IMR-90 (cell line): ENCODE measurements around the gene TSHZ1. TPM values are rescaled to one million over a fixed set of nuclear protein-coding genes. Genes with fewer than 3 reads are reported as not detected.
A peak's percentile ranks its signal among the peaks of the same experiment; 100 is the strongest.

Experiments used
- ATAC-seq: fragments of 200-7000 bp; cut with Tn5 transposase; 2 replicates; pipeline ENCODE4 v1.9.1; 2020; ENCODE audit warnings: low read depth, mild to moderate bottlenecking, moderate library complexity
- BruUV-seq: library from RNA; stranded (reverse); fragments of 400-500 nt; replicated peaks from 2 replicates; lab custom pipeline; 2021; lab: Mats Ljungman, UMichigan
- CTCF ChIA-PET: fragments of 300-600 bp; formaldehyde crosslinking; extraction: SDS; loops from one replicate; lab custom pipeline; 2021; ENCODE audit warnings: antibody characterized with exemption; lab: Yijun Ruan, JAX
- POLR2A ChIA-PET: fragments of 300-600 bp; sonication (Branson Sonifier 250); formaldehyde crosslinking; loops from one replicate; lab custom pipeline; 2022; ENCODE audit warnings: antibody characterized with exemption; ENCODE audit not compliant: unreplicated experiment; lab: Charles Lee
- DNase-seq: peaks from one replicate; pipeline ENCODE4 v3.0.0; 2013
- H2AFZ ChIP-seq: replicated peaks from 2 replicates; pipeline ENCODE3; 2013; ENCODE audit warnings: low read length, mild to moderate bottlenecking; ENCODE audit not compliant: poor library complexity
- H2AK5ac ChIP-seq: 2 replicates; pipeline ENCODE4 v1.6.1; 2013; ENCODE audit warnings: low read depth, low read length, inconsistent platforms
- H2AK9ac ChIP-seq: replicated peaks from 2 replicates; pipeline ENCODE3; 2013; ENCODE audit warnings: mild to moderate bottlenecking, low read depth, low read length, moderate library complexity; ENCODE audit not compliant: poor library complexity
- H2BK120ac ChIP-seq: 2 replicates; pipeline ENCODE4 v1.6.1; 2013; ENCODE audit warnings: low read depth, low read length, inconsistent platforms
- H2BK15ac ChIP-seq: 3 replicates; pipeline ENCODE4 v1.6.1; 2013; ENCODE audit warnings: low read depth, low read length, inconsistent platforms
- H2BK20ac ChIP-seq: 2 replicates; pipeline ENCODE4 v1.6.1; 2013; ENCODE audit warnings: low read depth, mild to moderate bottlenecking, inconsistent platforms, low read length, moderate library complexity
- H2BK5ac ChIP-seq: 2 replicates; pipeline ENCODE4 v1.6.1; 2013; ENCODE audit warnings: mild to moderate bottlenecking, low read depth, low read length, inconsistent platforms; ENCODE audit not compliant: poor library complexity, severe bottlenecking
- H3K14ac ChIP-seq: replicated peaks from 2 replicates; pipeline ENCODE4 v1.6.1; 2013; ENCODE audit warnings: low read depth, low read length, inconsistent platforms
- H3K18ac ChIP-seq: 2 replicates; pipeline ENCODE4 v1.6.1; 2013; ENCODE audit warnings: low read depth, low read length, control low read depth
- H3K23ac ChIP-seq: 2 replicates; pipeline ENCODE4 v1.6.1; 2013; ENCODE audit warnings: low read depth, low read length, inconsistent platforms
- H3K27ac ChIP-seq: 2 replicates; pipeline ENCODE4 v1.5.1; 2013; ENCODE audit warnings: mild to moderate bottlenecking, control low read depth, low read length; ENCODE audit not compliant: insufficient read depth
- H3K27me3 ChIP-seq: 2 replicates; pipeline ENCODE4 v1.6.1; 2013; ENCODE audit warnings: low read length; ENCODE audit not compliant: control insufficient read depth, insufficient read depth
- H3K36me3 ChIP-seq: 2 replicates; pipeline ENCODE4 v1.6.1; 2013; ENCODE audit warnings: low read length, mixed read lengths; ENCODE audit not compliant: control insufficient read depth, insufficient read depth
- H3K4ac ChIP-seq: 2 replicates; pipeline ENCODE4 v1.6.1; 2013; ENCODE audit warnings: low read depth, low read length, inconsistent platforms
- H3K4me1 ChIP-seq: 2 replicates; pipeline ENCODE4 v1.6.1; 2013; ENCODE audit warnings: low read length, mixed read lengths; ENCODE audit not compliant: control insufficient read depth, insufficient read depth
- H3K4me2 ChIP-seq: 2 replicates; pipeline ENCODE4 v1.6.1; 2013; ENCODE audit warnings: low read depth, mild to moderate bottlenecking, control low read depth, low read length, moderate library complexity
- H3K4me3 ChIP-seq: 2 replicates; pipeline ENCODE4 v1.5.1; 2013; ENCODE audit warnings: low read depth, mild to moderate bottlenecking, control low read depth, low read length, moderate library complexity; ENCODE audit not compliant: insufficient read depth
- H3K56ac ChIP-seq: 2 replicates; pipeline ENCODE4 v1.6.1; 2013; ENCODE audit warnings: low read length, inconsistent platforms; ENCODE audit not compliant: insufficient read depth; ENCODE audit errors: extremely low read depth
- H3K79me1 ChIP-seq, 2 experiments: 2 replicates each; pipeline ENCODE4 v1.6.1; 2013; ENCODE audit warnings: low read length in 2 of 2, inconsistent platforms in 1 of 2, low read depth in 1 of 2
- H3K9ac ChIP-seq: 2 replicates; pipeline ENCODE4 v1.6.1; 2013; ENCODE audit warnings: low read depth, low read length, control low read depth
- H3K9me1 ChIP-seq: 2 replicates; pipeline ENCODE4 v1.6.1; 2013; ENCODE audit warnings: low read length, inconsistent platforms; ENCODE audit not compliant: insufficient read depth
- H3K9me3 ChIP-seq: 2 replicates; pipeline ENCODE4 v1.6.1; 2013; ENCODE audit warnings: low read length; ENCODE audit not compliant: control insufficient read depth, insufficient read depth
- H4K20me1 ChIP-seq: 2 replicates; pipeline ENCODE4 v1.6.1; 2013; ENCODE audit warnings: low read length, inconsistent platforms; ENCODE audit not compliant: insufficient read depth
- H4K5ac ChIP-seq: 2 replicates; pipeline ENCODE4 v1.6.1; 2013; ENCODE audit warnings: mild to moderate bottlenecking, low read depth, low read length, control low read depth
- H4K8ac ChIP-seq, 2 experiments: 2 replicates each; pipeline ENCODE4 v1.6.1; 2013; ENCODE audit warnings: low read depth in 2 of 2, low read length in 2 of 2, control low read depth in 1 of 2, inconsistent platforms in 1 of 2
- H4K91ac ChIP-seq: 2 replicates; pipeline ENCODE4 v1.6.1; 2013; ENCODE audit warnings: low read depth, low read length, inconsistent platforms; ENCODE audit not compliant: insufficient read depth
- BHLHE40 ChIP-seq: fragments of 150-350 bp; IDR thresholded peaks from 2 replicates; pipeline ENCODE4 v1.6.1; 2016; ENCODE audit warnings: mild to moderate bottlenecking, low read depth, low read length
- CEBPB ChIP-seq: IDR thresholded peaks from 2 replicates; pipeline ENCODE4 v1.6.1; 2012; ENCODE audit warnings: low read depth, low read length, improper control_type of control experiment
- FOS ChIP-seq: fragments of 150-350 bp; IDR thresholded peaks from 2 replicates; pipeline ENCODE4 v1.6.1; 2016; ENCODE audit warnings: low read depth, low read length
- MAZ ChIP-seq: IDR thresholded peaks from 2 replicates; pipeline ENCODE4 v1.6.1; 2012; ENCODE audit warnings: low read depth, mild to moderate bottlenecking, low read length, improper control_type of control experiment, moderate library complexity, borderline replicate concordance
- MXI1 ChIP-seq: IDR thresholded peaks from 2 replicates; pipeline ENCODE4 v1.6.1; 2012; ENCODE audit warnings: low read depth, mild to moderate bottlenecking, low read length, moderate library complexity, borderline replicate concordance
- RCOR1 ChIP-seq: IDR thresholded peaks from 2 replicates; pipeline ENCODE4 v1.6.1; 2012; ENCODE audit warnings: mild to moderate bottlenecking, low read length, improper control_type of control experiment; ENCODE audit not compliant: insufficient replicate concordance
- RFX5 ChIP-seq: IDR thresholded peaks from 2 replicates; pipeline ENCODE4 v1.8.0; 2012; ENCODE audit warnings: low read depth, mild to moderate bottlenecking, low read length, moderate library complexity
- WGBS, 2 experiments: methylation state at CpG; one replicate each; pipeline versions ENCODE4 v1.1.5 to v1.1.7; 2013; ENCODE audit warnings: missing lambda C conversion rate in 2 of 2; ENCODE audit not compliant: insufficient read length in 1 of 2; ENCODE audit errors: extremely low coverage in 2 of 2; 5-methylcytosine and 5-hydroxymethylcytosine counted together
- dilution Hi-C: fragments of 300-500 bp; cut with HindIII; formaldehyde crosslinking; loops from one replicate; pipeline ENCODE4 v1.14.3; 2018; ENCODE audit warnings: low sequenced_read_pairs; ENCODE audit not compliant: unreplicated experiment
- in situ Hi-C: fragments of 300-500 bp; cut with MboI; formaldehyde crosslinking; loops from 3 replicates; pipeline ENCODE4 v1.14.3; 2019; ENCODE audit warnings: low sequenced_read_pairs, inconsistent platforms, mixed read lengths
- intact Hi-C: fragments of 100-400 bp; cut with micrococcal nuclease; formaldehyde crosslinking; loops from 2 replicates; pipeline ENCODE4 v1.10.0; 2022
- polyA plus RNA-seq, 3 experiments: library from polyadenylated mRNA; depleted of rRNA; stranded (reverse); fragments of >200 nt; gene quantifications; 2 replicates each; pipeline ENCODE4 v1.2.3, GENCODE V29; 2012; ENCODE audit warnings: low replicate concordance in 1 of 3
- total RNA-seq: library from RNA; depleted of rRNA; stranded (reverse); fragments of >200 nt; gene quantifications from 2 replicates; pipeline ENCODE4 v1.2.3, GENCODE V29; 2012

Gene TSHZ1
- total and polyA plus RNA-seq, 2 of the 4 experiments (the other 2 are of a cell fraction) = 7.1 to 10.0 TPM

GRCh38 chr18:75214766-75215510, 4.3 kb downstream of the TSHZ1 start (continued):
- no peak for TF ChIP-seq RFX5
- TF ChIP-seq FOS = no peak

GRCh38 chr18:75215663-75216062, 5.1 kb downstream of the TSHZ1 start:
- BruUV-seq = no TSS peak
- H4K20me1 ChIP-seq = peaks cover 4% of the 10 kb centered on the region; the same call in 1 of the 2 replicates
- in situ Hi-C loops = loop anchor here (25.0 kb wide), 1 partner anchor 1147 kb away; no protein-coding TSS in a partner anchor

More at GRCh38 chr18:75215663-75216062, 5.1 kb downstream of the TSHZ1 start:
- H3K9me3 ChIP-seq = no peaks in the 10 kb centered on the region
- H3K36me3 ChIP-seq = no peaks in the 10 kb centered on the region
- no peak overlapping the region for H2BK120ac ChIP-seq
- H3K79me1 ChIP-seq = peaks cover 23 to 55% of the 10 kb centered on the region in 2 experiments
- H3K4ac ChIP-seq = no peak overlapping the region
- H4K5ac ChIP-seq = peak overlapping the region; percentile 28; the same call in 1 of the 2 replicates
- H3K23ac ChIP-seq = no peak overlapping the region
- H3K9ac ChIP-seq = no peak overlapping the region
- POLR2A ChIA-PET = no interaction called here
- no peak overlapping the region for H3K56ac ChIP-seq
- CTCF ChIA-PET = interaction anchor here (0.5 kb wide), 1 partner anchor 558 kb away, joined by 8 read pairs; no protein-coding TSS in a partner anchor
- dilution Hi-C loops (no loop called here), intact Hi-C loops (no loop called here)
- WGBS, 2 experiments = no CpG with 5 or more reads among the region's 4 CpGs
- H3K27me3 ChIP-seq = no peaks in the 10 kb centered on the region
- no peak overlapping the region for H2BK5ac ChIP-seq
- H3K4me1 ChIP-seq = peaks cover 9% of the 10 kb centered on the region
- no peak for TF ChIP-seq CEBPB
- TF ChIP-seq MXI1 = no peak
- no peak for TF ChIP-seq MAZ
- TF ChIP-seq RCOR1 = no peak
- TF ChIP-seq BHLHE40 = no peak
- H4K91ac ChIP-seq = 0 out of 2 replicates have a peak overlapping the region, but pooled peaks have one; percentile 23
- ATAC-seq (no peak), DNase-seq (no peak)
- 0 out of 2 replicates have a peak overlapping the region, but pooled peaks have one; percentile 37 for H3K14ac ChIP-seq
- H3K4me2 ChIP-seq = 0 out of 2 replicates have a peak overlapping the region, but pooled peaks have one; percentile 38
- H2BK20ac ChIP-seq = no peak overlapping the region
- no peak overlapping the region for H2AFZ ChIP-seq
- H3K18ac ChIP-seq = no peak overlapping the region
- no peak overlapping the region for H3K4me3 ChIP-seq
- no peak overlapping the region for H4K8ac ChIP-seq
- no peak overlapping the region for H2AK9ac ChIP-seq
- peak overlapping the region; percentile 43; the same call in 1 of the 2 replicates for H2AK5ac ChIP-seq
- H3K9me1 ChIP-seq = peaks cover 4% of the 10 kb centered on the region; the same call in 1 of the 2 replicates
- H2BK15ac ChIP-seq = no peak overlapping the region
- H3K27ac ChIP-seq = no peak overlapping the region
